Left ventricle myocardium superior (tissue), 1 donor: ENCODE results near the gene SLC6A3. TPM values are rescaled to one million over a fixed set of nuclear protein-coding genes. Genes with fewer than 3 reads are reported as not detected.

Experiments used
- ATAC-seq: fragments of 200-7000 bp; cut with Tn5 transposase; one replicate; pipeline ENCODE4 v1.9.1; 2020; ENCODE audit warnings: mild to moderate bottlenecking, moderate library complexity
- DNase-seq: peaks from one replicate; pipeline ENCODE4 v3.0.0-alpha.2; 2020
- intact Hi-C: fragments of 100-400 bp; cut with micrococcal nuclease; formaldehyde crosslinking; loops from one replicate; pipeline ENCODE4 v1.11.0; 2022
- total RNA-seq: library from RNA; stranded (reverse); fragmentation: NEBNext Ultra II Directional; extraction: Animal tissue kit (Norgen Biotek cat#: 25700); gene quantifications from one replicate; pipeline ENCODE4 v1.2.1, GENCODE V29; 2021
- donor health status: DM: no; HTN: yes; CAD: no; lungs with severe emphysema.

SLC6A3 gene
- total RNA-seq, 1 donor from 2014 or later: not detected

DNA sequence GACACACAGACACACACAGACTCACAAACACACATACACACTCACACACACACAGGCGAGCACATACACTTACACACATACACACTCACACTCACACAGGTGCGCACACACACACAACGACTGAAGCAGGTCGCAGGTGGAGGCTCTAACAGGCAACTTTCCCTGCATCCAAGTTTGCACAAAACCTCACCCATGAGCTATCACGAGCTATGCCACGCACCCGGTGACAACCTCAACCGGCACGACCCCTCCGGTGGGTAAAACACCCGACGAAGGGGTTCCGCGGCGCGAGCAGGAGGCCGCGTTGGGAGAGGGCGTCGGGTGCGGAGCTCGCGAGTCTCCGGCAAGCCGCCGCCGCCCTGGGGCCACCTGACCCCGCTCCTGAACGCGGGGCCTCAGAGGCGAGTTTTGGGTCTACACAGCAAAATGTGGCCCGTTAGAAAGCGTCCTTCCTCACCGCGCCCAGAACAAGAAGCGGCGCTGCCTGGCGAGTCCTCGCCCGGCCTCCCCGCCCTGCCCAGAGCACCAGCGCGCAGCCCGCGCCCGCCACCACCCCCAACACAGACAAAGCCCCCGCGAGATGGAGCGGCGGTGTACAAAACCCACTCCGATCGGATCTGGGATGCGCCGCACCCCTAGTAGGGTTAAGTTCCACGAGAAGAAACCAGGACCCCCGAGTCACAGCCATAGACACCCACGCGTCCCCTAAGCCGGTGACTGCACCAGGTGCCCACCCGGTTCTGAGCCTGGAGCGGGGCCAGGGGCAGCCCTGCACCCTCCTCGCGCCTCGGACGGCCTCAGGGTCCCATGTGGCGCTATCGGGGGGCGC is 665 bp downstream of the SLC6A3 start:
- intact Hi-C loops: no loop called here
- ATAC-seq (no peak), DNase-seq (no peak)

DNA sequence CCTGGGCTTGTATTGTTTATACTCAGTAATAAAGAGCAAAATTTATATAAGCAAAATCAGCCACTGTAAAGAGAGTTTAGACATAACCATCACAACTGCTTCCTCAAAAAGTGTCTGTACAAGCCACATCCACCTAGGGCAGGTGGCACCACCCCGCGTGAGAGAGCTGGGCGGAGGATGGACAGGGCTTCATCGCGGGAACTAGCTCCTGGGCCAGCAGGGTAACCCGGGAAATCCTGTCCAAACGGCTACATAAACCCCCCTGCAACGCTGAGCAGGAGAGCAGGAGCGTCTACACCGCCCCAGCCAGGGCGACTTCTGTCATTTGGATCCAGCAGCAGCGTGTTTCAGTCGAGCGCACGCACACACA is 1.3 kb downstream of the SLC6A3 start:
- DNase-seq (no peak), ATAC-seq (no peak)
- intact Hi-C loops: no loop called here

DNA sequence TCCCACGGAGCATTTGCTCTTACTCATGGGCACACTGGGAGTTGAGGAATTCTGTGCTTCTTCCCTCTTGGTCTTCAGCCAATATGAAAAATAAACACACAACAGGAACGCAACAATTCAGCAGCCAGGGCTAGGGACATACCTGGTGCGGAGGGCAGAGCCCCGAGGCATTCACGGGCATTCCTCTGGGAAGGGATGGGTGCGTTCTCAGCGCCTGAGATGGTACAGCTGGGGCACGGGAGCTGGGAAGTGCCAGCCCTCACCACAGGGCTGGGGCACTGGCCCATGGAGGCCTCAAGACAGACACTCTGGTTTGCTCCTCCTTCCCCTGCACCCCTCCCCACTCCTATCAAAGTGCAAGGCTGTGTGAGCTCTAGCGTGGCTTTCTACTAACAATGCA is 2.1 kb downstream of the SLC6A3 start:
- intact Hi-C loops: no loop called here
- ATAC-seq (no peak), DNase-seq (no peak)

DNA sequence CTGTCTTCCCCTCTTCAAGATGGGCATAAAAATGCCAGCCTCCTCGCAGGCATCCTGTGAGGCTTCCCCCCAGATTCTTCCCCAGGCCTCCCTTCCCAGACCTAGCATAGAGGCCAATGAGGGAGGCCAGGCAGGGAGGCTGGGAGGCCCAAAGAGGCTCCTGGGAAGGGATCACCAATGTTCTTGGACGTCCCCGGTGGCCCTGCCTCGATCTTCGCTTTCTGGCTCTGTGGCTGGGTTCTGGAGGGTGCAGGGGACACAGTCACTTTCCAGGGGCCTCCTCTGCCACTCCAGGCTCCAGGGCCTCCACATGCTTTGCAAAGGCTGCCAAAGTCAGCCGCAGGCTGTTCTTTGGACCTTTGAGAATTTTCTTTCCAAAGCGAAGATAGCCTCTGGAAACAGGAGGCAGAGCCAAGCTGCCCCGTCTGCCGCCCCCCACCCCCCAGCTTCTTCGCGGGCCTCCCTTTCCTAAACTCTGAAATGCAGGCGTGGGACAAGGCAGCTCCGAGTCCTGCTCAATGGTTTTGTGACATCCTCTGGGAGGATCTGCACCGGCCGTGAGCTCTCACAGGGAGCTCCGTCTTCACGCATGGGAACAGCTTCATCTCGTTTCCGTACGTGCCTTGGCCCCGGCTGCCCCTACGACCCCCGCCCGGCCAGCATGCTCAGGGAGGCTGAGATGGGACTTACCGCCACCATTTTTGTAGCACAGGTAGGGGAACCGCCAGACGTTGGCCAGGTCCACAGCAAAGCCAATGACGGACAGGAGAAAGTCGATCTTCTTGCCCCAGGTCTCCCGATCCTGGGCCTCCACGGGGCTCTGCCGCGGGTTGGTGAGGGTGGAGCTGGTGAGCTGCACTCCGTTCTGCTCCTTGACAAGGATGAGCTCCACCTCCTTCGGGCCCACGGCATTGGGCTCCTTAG is 2.8 kb downstream of the SLC6A3 start:
- no peak for ATAC-seq
- intact Hi-C loops: no loop called here
- DNase-seq: no peak

DNA sequence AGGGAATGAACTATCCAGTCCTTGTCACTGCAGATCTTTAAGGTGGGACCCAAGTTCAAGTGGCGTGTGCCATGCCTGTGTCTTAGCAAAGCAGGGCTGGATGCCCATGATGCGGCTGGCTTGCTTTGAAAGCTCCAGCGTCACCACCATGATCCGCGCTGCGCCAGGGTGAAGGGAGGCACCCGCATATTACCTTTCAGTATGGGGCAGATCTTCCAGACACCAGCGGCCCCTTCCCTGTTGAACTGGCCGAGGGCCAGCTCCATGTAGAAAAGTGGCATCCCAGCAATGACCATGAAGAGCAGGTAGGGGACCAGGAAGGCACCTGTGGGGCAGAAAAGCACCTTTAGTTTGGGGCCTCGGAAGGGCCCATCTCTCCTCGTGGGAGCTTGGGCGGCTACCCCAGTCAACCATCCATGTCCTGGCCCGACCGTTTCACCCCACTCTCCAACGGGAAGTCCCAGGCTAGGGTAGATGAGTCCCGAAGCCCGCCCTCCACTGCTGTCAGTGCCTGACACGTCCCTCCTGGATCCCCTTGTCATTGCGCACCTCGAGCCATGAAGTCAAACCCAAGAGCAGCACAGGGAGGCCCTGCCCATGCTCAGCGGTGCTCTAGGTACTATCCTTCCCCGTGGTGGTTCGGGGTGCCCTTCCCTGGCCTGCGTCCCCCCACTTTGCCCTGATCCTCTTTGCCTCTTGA is 3.9 kb downstream of the SLC6A3 start:
- DNase-seq: no peak
- intact Hi-C loops: no loop called here
- no peak for ATAC-seq

DNA sequence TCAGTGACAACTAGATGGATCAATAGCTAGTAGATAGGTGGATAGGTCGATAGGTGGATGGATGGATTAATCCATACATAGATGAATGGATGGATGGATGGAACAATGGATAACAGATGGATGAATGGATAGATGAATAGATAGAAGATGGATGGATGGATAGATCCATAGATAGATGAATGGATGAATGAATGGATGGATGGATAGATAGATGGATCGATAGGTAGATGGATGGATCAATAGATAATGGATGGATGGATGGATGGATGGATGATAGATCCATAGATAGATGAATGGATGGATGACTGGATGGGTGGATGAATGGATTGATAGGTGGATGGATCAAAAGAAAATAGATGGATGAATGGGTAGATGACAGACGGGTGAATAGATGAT is 5.1 kb downstream of the SLC6A3 start:
- DNase-seq (no peak), ATAC-seq (no peak)
- intact Hi-C loops: no loop called here

DNA sequence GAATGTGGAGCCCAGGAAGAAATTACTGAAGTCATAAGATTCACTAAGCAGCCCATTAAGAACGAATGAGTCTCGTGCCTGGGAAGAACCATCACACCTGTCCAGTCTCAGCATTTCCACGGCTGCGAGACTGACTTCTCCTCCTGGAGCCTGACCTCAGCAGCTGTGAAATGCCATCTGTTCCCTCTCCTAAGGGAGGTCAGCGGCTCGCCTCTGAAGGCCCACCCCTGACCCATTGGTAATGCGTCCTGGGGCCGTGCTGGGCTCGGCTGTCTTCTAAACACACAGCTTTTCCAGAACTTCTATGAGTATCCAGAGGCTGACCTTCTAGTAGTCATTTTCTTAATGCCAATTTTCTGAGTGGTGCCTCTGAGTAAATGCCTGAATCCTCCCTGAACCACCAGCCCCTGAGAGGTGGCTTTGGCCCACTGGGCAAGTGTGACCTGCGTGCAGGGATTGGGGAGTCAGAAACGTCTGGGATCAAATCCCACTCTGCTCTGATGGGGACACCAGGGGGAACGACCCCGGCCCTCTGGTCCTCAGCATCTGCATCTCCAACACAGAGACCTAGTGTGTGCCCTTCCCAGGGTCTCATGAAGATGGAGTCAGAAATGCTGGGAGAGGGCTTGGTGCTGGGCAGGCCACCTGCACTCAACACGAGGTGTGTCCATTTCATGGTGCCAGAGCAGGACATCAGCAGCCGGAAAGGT is 5.7 kb downstream of the SLC6A3 start:
- DNase-seq: no peak
- ATAC-seq: no peak
- intact Hi-C loops: no loop called here

DNA sequence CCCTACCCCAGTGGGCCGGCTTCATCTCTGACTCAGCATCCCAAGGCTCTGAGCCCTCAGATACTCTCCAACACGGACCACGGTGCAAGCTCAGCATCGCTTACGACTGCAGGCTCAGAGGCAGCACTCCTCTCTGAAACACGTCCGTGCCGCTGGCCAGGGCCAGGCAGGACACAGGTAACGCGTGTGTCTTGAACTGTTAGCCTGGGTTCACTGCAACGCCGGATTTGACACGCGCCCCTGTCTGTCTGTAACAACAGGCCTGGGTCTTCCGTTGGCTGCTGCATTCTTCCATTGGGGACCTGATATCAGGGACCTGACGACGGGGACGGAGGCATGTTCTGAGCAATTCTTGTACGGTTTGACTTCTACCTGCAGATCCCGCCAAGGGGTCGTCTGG is 6.4 kb downstream of the SLC6A3 start:
- DNase-seq (no peak), ATAC-seq (no peak)
- intact Hi-C loops: no loop called here

DNA sequence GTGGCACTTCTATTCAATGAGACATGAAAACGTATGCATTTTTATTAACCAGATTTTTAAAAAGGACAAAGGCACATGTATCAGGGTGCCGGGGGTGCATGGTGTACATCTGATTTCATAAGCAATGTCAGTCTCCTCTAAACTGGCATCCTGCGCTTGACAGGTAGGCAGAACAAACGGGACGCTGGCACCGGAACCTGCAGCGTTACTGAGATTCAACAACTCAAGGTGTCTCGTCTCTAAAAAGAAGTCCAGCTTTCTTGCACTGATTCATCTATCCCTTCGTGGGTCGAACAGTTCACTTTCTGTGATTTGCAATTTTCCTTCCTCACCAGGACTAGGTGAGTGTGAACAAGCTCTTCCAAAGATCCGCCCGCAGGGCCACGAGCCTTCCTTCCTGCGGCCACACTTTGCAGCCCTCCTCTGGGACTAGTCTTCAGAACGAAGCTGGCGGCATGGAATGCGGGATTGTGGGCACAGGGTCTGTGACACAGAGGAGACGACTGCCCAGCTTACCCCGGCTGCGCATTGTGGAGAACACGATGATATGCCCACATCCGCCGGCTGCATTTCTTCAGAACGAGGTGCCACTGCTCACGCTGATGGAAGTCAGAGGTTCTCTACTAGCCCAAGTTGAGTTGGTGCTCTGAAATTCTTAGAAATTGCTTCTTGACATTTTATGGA is 7.2 kb downstream of the SLC6A3 start:
- DNase-seq (no peak), ATAC-seq (no peak)
- intact Hi-C loops: no loop called here

DNA sequence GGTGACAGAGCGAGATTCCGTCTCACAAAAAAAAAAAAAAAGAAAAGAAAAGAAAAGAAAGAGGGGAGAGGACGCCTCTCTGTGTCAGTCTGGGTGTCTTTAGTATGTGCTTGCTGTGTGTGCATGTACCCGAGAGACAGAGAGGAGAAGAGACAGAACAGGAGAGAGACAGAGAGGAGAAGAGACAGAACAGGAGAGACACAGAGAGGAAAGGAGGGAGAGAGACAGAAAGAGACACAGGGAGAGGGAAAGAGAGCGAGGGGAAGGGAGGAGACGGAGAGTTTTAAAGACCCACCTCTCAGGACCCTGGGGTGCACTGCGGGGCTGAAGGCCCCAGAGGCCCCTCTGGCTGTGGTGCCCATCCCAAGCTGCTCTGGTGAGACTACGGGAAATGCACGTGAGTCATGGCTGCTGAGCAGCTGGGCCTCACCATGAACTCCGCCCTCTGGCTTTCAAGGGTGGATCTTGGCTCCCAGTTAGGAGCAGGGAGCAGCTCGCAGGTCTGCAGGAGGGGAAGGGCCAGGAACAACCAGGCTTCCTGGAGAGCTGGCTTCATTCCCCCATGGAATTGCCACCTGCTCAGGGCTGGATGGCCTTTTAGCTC is 7.9 kb downstream of the SLC6A3 start:
- DNase-seq (no peak), ATAC-seq (no peak)
- intact Hi-C loops: no loop called here

DNA sequence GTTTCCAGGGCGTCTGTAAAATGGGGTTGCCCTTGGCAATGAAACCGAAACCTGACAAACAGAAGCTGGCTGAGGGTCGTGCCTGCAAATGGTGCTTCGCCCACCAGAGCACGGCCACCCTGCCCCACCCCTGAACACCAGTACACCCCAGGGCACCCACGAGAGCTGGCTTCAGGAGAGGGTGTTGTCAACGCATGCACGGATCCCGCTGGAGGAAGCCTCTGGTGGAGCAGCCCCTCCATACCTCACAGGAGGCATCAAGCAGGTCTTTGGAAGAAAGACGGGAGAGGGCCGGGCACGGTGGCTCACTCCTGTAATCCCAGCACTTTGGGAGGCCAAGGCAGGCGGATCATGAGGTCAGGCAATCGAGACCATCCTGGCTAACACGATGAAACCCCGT is 8.6 kb downstream of the SLC6A3 start:
- no peak for DNase-seq
- no peak for ATAC-seq
- intact Hi-C loops: no loop called here

DNA sequence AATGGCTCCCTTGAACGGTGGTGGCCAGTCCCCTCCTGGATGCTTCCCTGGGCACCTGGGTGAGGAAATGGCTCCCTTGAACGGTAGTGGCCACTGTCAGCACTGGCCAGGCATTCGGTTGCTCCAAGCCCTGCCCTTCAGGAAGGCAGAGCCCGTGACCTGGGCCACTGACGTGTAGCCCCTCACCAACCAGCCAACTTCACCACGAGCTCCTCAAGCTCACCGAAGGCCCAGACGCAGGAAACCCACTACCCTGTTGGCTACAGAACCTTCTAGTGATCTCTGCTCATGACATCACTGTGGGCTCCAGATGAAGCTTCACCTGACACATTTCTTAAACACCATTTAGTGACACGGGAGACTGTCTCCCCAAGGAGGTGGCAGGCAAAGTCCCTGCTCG is 9.2 kb downstream of the SLC6A3 start:
- DNase-seq (no peak), ATAC-seq (no peak)
- intact Hi-C loops: no loop called here

DNA sequence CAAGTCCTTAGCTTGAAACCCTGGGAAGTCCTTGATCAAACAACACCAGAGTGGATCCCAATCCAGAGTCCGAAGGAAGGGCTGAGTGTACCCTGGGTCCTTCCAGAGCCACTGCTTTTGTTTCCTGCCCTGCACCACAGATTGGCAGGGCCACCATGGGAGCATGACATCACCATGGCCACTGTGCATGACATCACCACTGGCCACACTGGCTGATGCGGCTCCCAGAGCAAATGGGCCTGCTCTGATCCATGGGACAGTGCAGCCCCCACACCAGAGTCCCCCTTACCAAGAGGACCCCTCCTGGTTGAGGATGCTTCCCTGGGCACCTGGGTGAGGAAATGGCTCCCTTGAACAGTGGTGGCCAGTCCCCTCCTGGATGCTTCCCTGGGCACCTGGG is 9.9 kb downstream of the SLC6A3 start:
- no peak for ATAC-seq
- intact Hi-C loops: no loop called here
- DNase-seq: no peak

DNA sequence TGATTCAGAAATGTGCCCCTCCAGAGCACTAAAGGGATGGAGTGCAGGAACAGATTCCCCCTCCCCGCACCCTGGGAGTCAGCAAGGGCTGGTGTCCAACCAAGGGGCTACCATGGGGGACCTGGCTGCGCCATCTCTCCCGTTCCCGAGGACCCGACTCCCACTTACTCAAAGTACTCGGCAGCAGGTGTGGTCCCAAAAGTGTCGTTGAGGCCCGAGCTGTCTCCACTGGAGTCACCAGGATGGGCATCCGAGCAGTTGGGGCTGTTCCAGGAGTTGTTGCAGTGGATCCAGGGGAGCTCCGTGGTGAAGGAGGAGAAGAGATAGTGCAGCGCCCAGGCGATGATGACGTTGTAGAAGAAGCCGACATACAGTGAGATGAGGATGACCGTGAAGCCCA is 12.9 kb downstream of the SLC6A3 start:
- DNase-seq (no peak), ATAC-seq (no peak)
- intact Hi-C loops: no loop called here

DNA sequence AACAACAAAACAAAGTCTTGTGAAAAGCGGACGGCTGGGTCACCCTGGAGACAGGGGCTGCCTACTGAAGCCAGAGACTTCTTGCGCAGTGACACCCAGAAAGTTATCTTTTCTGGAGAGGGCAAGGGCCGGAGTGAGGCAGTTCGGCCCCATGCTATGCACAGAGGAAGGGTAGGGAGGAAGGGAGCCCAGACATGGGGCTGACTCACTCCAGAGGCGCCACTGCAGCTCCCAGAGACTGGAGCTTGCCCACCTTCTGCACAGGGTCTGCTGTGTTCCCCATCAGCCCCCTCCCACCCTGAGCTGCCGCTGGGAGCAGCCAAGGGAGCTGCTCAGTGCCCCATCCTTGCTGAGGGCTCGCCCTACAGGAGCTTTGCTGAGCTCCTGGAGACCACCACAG is 13.3 kb downstream of the SLC6A3 start:
- intact Hi-C loops: no loop called here
- DNase-seq: no peak
- ATAC-seq: no peak

DNA sequence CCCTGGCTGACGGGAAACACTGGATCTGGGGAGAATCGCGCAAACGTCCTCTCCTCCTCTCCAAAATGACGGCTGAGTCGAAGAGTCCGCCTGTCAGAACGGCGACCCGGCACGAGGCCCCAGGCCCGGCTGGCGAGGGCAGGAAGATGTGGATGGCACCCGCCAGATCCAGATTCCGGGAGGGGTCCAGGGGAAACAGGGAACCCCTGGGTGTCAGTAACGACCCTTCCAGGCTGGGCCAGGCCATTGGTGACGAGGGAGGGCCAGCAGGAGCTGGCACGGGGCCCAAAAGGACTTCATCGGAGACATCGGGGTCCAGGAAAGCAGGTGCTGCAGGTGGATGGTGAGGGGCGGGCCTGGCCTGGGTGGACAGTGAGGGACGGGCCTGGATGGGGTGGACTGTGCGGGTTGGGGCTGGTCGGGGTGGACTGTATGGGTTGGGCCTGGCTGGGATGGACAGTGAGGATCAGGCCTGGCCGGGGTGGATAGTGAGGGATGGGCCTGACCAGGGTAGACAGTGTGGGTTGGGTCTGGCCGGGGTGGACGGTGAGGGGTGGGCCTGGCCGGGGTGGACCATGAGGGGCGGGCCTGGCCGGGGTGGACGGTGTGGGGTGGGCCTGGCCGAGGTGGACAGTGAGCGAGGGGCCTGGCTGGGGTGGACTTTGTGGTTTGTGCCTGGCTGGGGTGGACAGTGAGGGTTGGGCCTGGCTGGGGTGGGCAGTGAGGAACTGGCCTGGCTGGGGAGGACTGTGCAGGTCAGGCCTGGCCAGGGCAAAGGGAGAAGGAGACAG is 14.0 kb downstream of the SLC6A3 start:
- intact Hi-C loops: no loop called here
- DNase-seq (peak; percentile 26), ATAC-seq (no peak)

DNA sequence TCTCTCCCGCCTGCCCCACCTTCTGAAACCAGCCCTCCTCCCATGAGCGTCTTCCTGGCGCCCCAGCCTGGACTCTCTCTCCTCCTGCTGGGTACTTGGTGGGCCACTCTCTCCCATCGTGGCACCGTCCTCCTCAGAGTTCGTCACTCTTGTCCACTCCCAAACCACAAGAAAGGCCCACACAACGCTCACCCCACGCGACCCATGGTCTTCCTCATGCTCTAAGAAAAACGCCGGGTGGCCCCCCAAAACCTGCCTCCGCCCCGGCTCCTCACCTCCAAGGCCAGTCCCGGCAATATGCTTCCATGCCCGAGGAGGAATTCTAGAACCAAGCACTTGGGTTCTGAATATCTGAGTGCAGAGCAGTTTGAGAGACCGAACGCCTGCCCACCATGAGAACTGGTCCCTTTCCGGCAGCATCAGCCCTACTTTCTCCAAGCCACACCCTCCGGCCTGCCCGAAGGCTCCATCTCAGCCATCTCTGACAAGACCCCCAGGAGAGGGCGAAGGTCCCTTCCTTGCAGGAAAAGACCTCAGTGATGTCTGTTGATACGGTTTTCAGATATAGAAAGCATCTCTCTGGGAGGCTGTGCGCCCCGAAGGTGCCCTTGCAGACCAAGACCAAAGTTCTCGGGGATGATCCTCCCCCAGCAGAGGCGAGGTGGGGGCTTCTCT is 15.0 kb downstream of the SLC6A3 start:
- intact Hi-C loops: no loop called here
- ATAC-seq (no peak), DNase-seq (peak; percentile 8)
